ENCODE data around the gene ADCY7.

GRCh38 chr16:50363656-50364055 is 97.3 kb downstream of the ADCY7 start:
- TF ChIP-seq, protein P1, sequence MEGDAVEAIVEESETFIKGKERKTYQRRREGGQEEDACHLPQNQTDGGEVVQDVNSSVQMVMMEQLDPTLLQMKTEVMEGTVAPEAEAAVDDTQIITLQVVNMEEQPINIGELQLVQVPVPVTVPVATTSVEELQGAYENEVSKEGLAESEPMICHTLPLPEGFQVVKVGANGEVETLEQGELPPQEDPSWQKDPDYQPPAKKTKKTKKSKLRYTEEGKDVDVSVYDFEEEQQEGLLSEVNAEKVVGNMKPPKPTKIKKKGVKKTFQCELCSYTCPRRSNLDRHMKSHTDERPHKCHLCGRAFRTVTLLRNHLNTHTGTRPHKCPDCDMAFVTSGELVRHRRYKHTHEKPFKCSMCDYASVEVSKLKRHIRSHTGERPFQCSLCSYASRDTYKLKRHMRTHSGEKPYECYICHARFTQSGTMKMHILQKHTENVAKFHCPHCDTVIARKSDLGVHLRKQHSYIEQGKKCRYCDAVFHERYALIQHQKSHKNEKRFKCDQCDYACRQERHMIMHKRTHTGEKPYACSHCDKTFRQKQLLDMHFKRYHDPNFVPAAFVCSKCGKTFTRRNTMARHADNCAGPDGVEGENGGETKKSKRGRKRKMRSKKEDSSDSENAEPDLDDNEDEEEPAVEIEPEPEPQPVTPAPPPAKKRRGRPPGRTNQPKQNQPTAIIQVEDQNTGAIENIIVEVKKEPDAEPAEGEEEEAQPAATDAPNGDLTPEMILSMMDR (conservative IDR thresholded peaks at IDR 0.05; ENCODE audit: low read depth, low read length) = no peak
- TF ChIP-seq EZH2 (IDR thresholded peaks at IDR 0.05; ENCODE audit: borderline replicate concordance, low read depth, low read length, poor library complexity, severe bottlenecking) = no peak
